Breast epithelium (tissue), 4 donors: ENCODE results near the gene PTPN3. TPM values are rescaled to one million over a fixed set of nuclear protein-coding genes. Genes with fewer than 3 reads are reported as not detected.

Experiments
- DNase-seq, 2 donors: peaks; one replicate each; pipeline ENCODE4 v3.0.0-alpha.2; 2019; ENCODE audit warnings: low spot score in 2 of 2
- H3K27ac ChIP-seq, 2 donors: fragments of 200-600 bp; sonication (generic) in 1 of 2; one replicate each; pipeline ENCODE4 v1.5.1; 2016 to 2019; ENCODE audit warnings: mild to moderate bottlenecking in 1 of 2
- H3K27me3 ChIP-seq, 2 donors: fragments of 200-600 bp; sonication (generic) in 1 of 2; one replicate each; pipeline versions ENCODE4 v1.5.1 to v1.6.0; 2017 to 2019; ENCODE audit warnings: control low read depth in 1 of 2, mild to moderate bottlenecking in 1 of 2
- H3K36me3 ChIP-seq: fragments of 200-600 bp; one replicate; pipeline ENCODE4 v1.5.1; 2019
- H3K4me1 ChIP-seq, 2 donors: fragments of 200-600 bp; sonication (generic); one replicate each; pipeline ENCODE4 v1.5.1; 2016 to 2019; ENCODE audit warnings: control low read depth in 1 of 2
- H3K4me3 ChIP-seq, 3 donors: fragments of 200-600 bp; sonication (generic); 1 replicate in 2 of 3; 2 replicates in 1 of 3; pipeline ENCODE4 v1.5.1; 2016 to 2019; ENCODE audit warnings: mild to moderate bottlenecking in 3 of 3, moderate library complexity in 2 of 3
- H3K9me3 ChIP-seq, 2 donors: fragments of 200-600 bp; sonication (generic) in 1 of 2; one replicate each; pipeline ENCODE4 v1.5.1; 2016 to 2019; ENCODE audit warnings: control low read depth in 1 of 2
- CTCF ChIP-seq, 3 donors: fragments of 450-650 bp; IDR thresholded peaks; one replicate each; pipeline ENCODE4 v1.5.1; 2016 to 2017; ENCODE audit warnings: antibody characterized with exemption in 3 of 3, mild to moderate bottlenecking in 3 of 3, moderate library complexity in 3 of 3
- POLR2A ChIP-seq: fragments of 450-650 bp; IDR thresholded peaks from one replicate; pipeline ENCODE4 v1.6.1; 2016; ENCODE audit warnings: antibody characterized with exemption, mild to moderate bottlenecking, moderate library complexity
- POLR2AphosphoS5 ChIP-seq, 3 donors: sonication (generic); formaldehyde crosslinking; IDR thresholded peaks; one replicate each; pipeline ENCODE4 v1.6.1; 2017; ENCODE audit warnings: antibody characterized with exemption in 3 of 3
- intact Hi-C: fragments of 100-400 bp; cut with DNase I; formaldehyde crosslinking; loops from one replicate; pipeline ENCODE4 v1.15.1; 2023; ENCODE audit warnings: low total_unique reads
- total RNA-seq, 3 donors: library from RNA; depleted of rRNA; stranded (reverse); fragments of >200 nt; gene quantifications; one replicate each; pipeline ENCODE4 v1.1.0, GENCODE V29; 2016

Gene PTPN3
- total RNA-seq, 3 donors from 2014 or later, result 4.2 to 21.2 (median 14.4) TPM

- DNase-seq, result no peak
- intact Hi-C loops, result no loop called here
- no peaks in the 10 kb centered on the region for H3K36me3 ChIP-seq
- H3K9me3 ChIP-seq, result no peaks in the 10 kb centered on the region
- no peaks in the 10 kb centered on the region for H3K27me3 ChIP-seq
- TF ChIP-seq CTCF (IDR thresholded peaks at IDR 0.05) (no peak), POLR2AphosphoS5 (IDR thresholded peaks at IDR 0.05) (no peak), POLR2A (no peak)
- H3K27ac ChIP-seq, result no peak overlapping the region
- no peak overlapping the region for H3K4me3 ChIP-seq
- no peaks in the 10 kb centered on the region for H3K4me1 ChIP-seq
Observed at GRCh38 chr9:109482391-109482916, 15.7 kb downstream of the PTPN3 start.

GRCh38 chr9:109481856-109482255 lies 16.3 kb downstream of the PTPN3 start:
- Histone ChIP-seq H3K27me3 (no peaks in the 10 kb centered on the region), H3K9me3 (no peaks in the 10 kb centered on the region), H3K36me3 (no peaks in the 10 kb centered on the region), H3K4me3 (no peak overlapping the region), H3K27ac (no peak overlapping the region), H3K4me1 (no peaks in the 10 kb centered on the region)
- DNase-seq, result no peak
- no peak for TF ChIP-seq CTCF (IDR thresholded peaks at IDR 0.05)
- no peak for TF ChIP-seq POLR2AphosphoS5 (IDR thresholded peaks at IDR 0.05)
- TF ChIP-seq POLR2A, result no peak
- intact Hi-C loops, result no loop called here

- intact Hi-C loops, result no loop called here
Observed at GRCh38 chr9:109479822-109480221, 18.3 kb downstream of the PTPN3 start.

GRCh38 chr9:109478665-109479380 lies 19.3 kb downstream of the PTPN3 start:
- Histone ChIP-seq H3K36me3 (no peaks in the 10 kb centered on the region), H3K9me3 (no peaks in the 10 kb centered on the region), H3K4me1 (no peaks in the 10 kb centered on the region), H3K27ac (no peak overlapping the region), H3K4me3 (no peak overlapping the region), H3K27me3 (no peaks in the 10 kb centered on the region)
- intact Hi-C loops, result no loop called here
- DNase-seq, result no peak
- TF ChIP-seq CTCF (IDR thresholded peaks at IDR 0.05), result no peak
- no peak for TF ChIP-seq POLR2AphosphoS5 (IDR thresholded peaks at IDR 0.05)
- no peak for TF ChIP-seq POLR2A

More at GRCh38 chr9:109479822-109480221, 18.3 kb downstream of the PTPN3 start:
- no peak overlapping the region for H3K4me3 ChIP-seq
- TF ChIP-seq POLR2A (no peak), CTCF (IDR thresholded peaks at IDR 0.05) (no peak), POLR2AphosphoS5 (IDR thresholded peaks at IDR 0.05) (no peak)
- no peaks in the 10 kb centered on the region for H3K9me3 ChIP-seq
- DNase-seq, result no peak
- no peaks in the 10 kb centered on the region for H3K4me1 ChIP-seq
- no peak overlapping the region for H3K27ac ChIP-seq
- no peaks in the 10 kb centered on the region for H3K27me3 ChIP-seq
- no peaks in the 10 kb centered on the region for H3K36me3 ChIP-seq

GRCh38 chr9:109478051-109478563 lies 20.0 kb downstream of the PTPN3 start:
- Histone ChIP-seq H3K36me3 (no peaks in the 10 kb centered on the region), H3K9me3 (no peaks in the 10 kb centered on the region), H3K4me3 (no peak overlapping the region), H3K27ac (peak overlapping the region; percentile 17 to 70), H3K4me1 (no peaks in the 10 kb centered on the region), H3K27me3 (no peaks in the 10 kb centered on the region)
- no peak for DNase-seq
- intact Hi-C loops, result no loop called here
- TF ChIP-seq POLR2A (no peak), CTCF (IDR thresholded peaks at IDR 0.05) (no peak), POLR2AphosphoS5 (IDR thresholded peaks at IDR 0.05) (no peak)
